Fibroblast of the aortic adventitia (primary cell): ENCODE results near the gene ENPP7. TPM values are rescaled to one million over a fixed set of nuclear protein-coding genes. Genes with fewer than 3 reads are reported as not detected.

Source experiments
- DNase-seq: peaks from one replicate; pipeline ENCODE4 v3.0.0-alpha.2; 2010; ENCODE audit warnings: low read depth
- H3K4me3 ChIP-seq: 2 replicates; pipeline ENCODE4 v1.5.1; 2011; ENCODE audit warnings: low read depth, mild to moderate bottlenecking, control low read depth, low read length, moderate library complexity
- CTCF ChIP-seq: IDR thresholded peaks from 2 replicates; pipeline ENCODE4 v1.5.1; 2011; ENCODE audit warnings: mild to moderate bottlenecking, low read length, control low read depth, inconsistent platforms; ENCODE audit not compliant: insufficient read depth
- total RNA-seq: library from RNA; depleted of rRNA; stranded (reverse); fragments of >200 nt; gene quantifications from 2 replicates; pipeline ENCODE4 v1.2.3, GENCODE V29; 2012; ENCODE audit warnings: low replicate concordance

Gene ENPP7
- total RNA-seq, 1 donor = not detected

DNA sequence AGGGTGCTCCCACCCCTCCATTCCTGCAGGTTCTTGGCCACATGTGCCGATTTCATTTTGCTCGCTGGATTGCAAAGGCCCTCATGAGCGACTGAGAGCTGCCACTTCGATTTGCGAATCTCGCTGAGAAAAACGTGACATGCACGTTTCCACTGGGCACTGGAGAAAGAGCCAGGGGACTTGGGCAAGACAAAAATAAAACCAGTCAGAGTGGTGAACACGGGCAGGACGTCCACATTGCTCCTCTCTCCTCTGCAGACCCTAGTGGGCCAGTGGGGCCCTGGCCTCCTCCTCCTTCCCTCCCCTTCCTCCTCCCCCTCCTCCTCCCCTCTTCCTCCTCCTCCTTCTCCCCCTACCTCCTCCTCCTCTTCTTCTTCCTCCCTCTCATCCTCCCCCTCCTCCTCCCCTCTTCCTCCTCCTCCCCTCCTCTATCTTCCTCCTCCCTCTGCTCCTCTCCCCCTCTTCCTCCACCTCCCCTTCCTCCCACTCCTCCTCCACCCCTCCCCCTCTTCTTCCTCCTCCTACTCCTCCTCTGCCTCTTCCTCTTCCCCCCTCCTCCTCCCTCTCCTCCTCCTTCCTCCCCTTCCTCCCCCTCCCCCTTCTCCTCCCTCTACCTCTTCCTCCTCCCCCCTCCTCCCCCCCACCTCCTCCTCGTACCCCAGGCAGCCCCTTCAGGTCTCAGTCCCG is 28.1 kb upstream of the ENPP7 start:
- no peak for DNase-seq
- no peak overlapping the region for H3K4me3 ChIP-seq
- TF ChIP-seq CTCF = no peak

DNA sequence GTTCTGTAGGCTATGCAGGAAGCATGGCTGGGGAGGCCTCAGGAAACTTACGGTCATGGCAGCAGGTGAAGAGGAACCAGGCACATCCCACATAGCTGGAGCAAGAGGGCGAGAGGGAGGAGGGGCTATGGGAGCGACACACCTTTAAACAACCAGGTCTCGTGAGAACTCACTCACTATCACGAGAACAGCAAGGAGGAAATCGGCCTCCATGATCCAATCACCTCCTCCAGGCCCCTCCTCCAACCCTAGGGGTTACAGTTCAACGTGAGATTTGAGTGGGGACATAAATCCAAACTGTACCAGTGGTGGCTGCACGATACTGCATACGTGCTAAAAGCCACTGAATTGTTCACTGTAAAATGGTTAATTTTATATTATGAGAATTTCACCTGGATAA is 26.1 kb upstream of the ENPP7 start:
- no peak overlapping the region for H3K4me3 ChIP-seq
- no peak for DNase-seq
- TF ChIP-seq CTCF = no peak

DNA sequence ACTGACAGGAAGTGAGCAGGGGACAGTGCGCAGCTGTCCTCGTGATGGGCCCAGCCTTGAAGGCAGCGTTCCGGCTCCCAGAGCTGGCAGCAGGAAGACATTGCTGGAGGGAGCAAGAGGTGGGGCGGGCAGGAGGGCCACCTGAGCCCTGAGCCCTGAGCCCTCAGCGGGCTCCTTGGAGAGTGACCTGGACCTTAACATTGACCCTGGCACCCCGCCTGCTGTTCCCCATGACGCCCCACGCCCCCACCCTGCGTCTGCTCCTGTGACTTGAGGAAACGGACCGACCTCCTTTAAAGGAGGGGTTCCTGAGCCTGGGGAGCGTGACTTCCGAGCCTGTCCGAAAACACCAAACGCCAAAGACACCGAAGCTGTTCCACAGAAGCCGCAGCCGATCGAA is 25.1 kb upstream of the ENPP7 start:
- no peak for TF ChIP-seq CTCF
- no peak overlapping the region for H3K4me3 ChIP-seq
- DNase-seq = no peak

DNA sequence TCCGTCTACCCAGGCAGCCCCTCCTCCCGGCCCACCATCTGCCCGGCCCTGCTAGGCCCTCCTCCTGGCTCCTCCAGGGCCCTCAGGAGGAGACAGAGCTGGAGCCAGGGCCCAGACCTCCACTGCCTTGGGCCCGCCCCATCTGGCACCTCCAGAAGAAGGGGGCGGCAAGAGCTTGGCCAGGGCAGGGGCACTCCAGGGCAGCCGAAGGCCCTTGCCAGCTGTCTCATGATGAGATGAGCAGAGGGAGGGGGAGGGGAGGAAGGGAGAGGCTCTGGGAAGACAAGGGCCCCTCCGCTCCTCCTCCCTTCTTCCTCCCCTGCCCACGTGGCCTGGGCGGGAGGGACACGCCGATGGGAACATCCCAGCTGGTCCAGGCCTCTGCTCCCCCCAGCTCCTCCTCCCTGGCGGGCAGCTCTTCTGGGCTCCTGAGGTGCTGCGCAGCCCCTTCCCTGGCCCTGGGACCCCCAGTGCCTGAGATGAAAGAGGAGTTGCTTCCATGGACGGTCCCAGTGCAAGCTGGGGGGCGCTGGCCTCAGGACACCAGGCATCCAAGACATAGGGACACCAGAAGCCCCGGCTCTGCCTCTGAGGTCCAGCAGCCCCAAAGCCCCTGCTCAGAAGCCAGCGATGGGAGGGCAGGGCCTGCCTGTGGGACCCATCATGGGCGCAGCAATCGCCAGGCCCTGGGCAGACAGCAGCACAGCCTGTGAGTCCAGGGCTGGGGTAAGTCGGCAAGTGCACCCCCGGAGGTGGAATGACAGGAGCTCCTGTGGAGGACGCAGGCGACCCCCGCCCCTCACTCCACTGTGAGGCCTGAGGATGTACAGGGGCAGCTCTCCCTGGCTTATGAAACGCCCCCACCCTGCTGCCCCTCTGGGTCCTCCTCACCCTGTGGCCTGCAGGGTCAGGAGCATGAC is 23.6 kb upstream of the ENPP7 start:
- TF ChIP-seq CTCF = no peak
- H3K4me3 ChIP-seq = no peak overlapping the region
- DNase-seq = peak; percentile 23

DNA sequence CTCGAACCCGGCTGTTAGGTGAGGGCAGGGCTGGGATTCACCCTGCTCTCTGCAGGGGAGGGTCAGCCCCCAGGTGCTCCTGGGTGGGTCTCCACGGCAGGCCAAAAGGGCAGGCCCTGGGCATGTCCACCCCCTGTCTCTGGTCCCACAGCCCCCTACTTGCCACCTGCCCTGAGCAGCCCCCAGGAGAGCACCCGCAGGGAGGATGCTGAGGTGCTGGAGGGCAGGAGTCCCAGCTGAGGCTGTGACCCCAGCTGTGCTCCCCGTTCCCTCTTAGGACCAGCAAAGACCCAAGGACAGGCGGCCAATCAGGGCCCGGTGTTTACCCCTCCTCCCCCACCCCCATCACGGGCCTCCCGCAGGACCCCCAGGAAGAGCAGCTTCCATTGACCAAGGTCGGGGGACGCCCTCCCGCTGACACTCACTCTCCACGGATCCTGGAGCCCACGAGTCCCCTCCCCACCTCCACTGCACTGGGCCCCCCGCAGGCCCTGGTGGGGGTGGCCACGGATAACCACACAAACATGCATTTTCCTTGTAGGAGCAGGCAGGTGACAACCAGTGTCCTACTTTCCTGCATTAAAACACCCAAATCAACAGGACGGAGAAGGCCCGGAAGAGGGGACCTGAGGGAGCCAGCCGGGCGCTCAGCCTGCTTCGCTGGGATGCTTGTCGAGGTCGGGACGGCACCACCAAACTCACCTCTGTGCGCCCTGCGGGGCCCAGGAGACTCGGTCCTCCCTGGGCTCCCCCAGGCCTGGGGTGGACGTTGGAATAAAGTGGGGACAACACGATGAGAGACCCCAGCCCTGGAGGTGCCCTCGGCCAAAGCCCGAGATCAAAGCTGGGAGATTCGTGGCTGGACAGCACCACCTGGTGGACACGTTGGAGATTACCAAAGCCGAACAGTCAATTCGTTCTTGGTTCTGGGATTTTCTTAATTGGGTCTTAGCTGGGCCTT is 22.5 kb upstream of the ENPP7 start:
- H3K4me3 ChIP-seq = no peak overlapping the region
- peak; percentile 72 for TF ChIP-seq CTCF
- peak; percentile 46 for DNase-seq

DNA sequence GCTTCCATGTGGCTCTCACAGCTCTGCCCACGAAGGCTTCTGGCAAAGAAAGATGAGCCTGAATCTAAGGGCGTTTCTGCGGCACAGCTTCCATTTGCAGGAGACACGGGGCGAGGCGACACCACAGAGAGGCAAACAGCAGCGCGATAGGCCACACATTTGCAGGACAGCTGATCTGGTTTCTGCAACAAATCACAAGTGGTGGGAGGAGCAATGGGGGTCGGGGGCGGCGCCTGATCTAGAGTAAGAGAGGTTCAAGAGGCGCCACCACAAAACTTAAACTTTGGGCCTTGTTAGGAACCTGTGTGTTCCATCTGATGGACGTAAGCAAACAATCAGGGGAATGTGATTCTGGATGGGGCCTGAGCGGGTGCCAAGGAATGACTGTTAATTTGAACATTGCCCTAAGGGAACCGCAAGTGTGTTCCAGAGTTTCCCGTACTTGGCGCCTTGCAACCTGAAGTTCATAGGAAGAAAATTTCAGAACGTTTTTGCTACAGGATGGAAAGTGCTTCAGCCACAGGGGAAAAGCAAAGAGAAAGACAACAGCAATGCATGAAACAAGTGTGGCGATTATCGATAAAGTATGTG is 18.9 kb upstream of the ENPP7 start:
- no peak overlapping the region for H3K4me3 ChIP-seq
- no peak for DNase-seq
- no peak for TF ChIP-seq CTCF
